HUES48 (cell line): Measurements from ENCODE around the gene YJU2.
"Not testable (repeated sequence)": the region's sequence is repeated elsewhere in the genome, so short reads cannot be mapped to it uniquely, and the experiment has no call there.

Experiments
- H3K27ac ChIP-seq: one replicate; pipeline ENCODE4 v1.7.0; 2013; ENCODE audit warnings: low read depth, low read length, inconsistent platforms
- H3K27me3 ChIP-seq: 2 replicates; pipeline ENCODE4 v1.6.1; 2013; ENCODE audit warnings: mild to moderate bottlenecking, low read length; ENCODE audit not compliant: control insufficient read depth, insufficient read depth
- H3K36me3 ChIP-seq: 2 replicates; pipeline ENCODE4 v1.6.1; 2013; ENCODE audit warnings: low read length; ENCODE audit not compliant: control insufficient read depth, insufficient read depth
- H3K4me1 ChIP-seq: 2 replicates; pipeline ENCODE4 v1.6.1; 2013; ENCODE audit warnings: mild to moderate bottlenecking, low read length; ENCODE audit not compliant: control insufficient read depth, insufficient read depth
- H3K4me3 ChIP-seq: 2 replicates; pipeline ENCODE4 v1.5.1; 2013; ENCODE audit warnings: mild to moderate bottlenecking, low read depth, low read length
- H3K9ac ChIP-seq: 2 replicates; pipeline ENCODE4 v1.6.1; 2013; ENCODE audit warnings: mild to moderate bottlenecking, low read depth, low read length, moderate library complexity
- H3K9me3 ChIP-seq: 2 replicates; pipeline ENCODE4 v1.6.1; 2013; ENCODE audit warnings: low read length; ENCODE audit not compliant: control insufficient read depth, insufficient read depth

Gene YJU2

DNA sequence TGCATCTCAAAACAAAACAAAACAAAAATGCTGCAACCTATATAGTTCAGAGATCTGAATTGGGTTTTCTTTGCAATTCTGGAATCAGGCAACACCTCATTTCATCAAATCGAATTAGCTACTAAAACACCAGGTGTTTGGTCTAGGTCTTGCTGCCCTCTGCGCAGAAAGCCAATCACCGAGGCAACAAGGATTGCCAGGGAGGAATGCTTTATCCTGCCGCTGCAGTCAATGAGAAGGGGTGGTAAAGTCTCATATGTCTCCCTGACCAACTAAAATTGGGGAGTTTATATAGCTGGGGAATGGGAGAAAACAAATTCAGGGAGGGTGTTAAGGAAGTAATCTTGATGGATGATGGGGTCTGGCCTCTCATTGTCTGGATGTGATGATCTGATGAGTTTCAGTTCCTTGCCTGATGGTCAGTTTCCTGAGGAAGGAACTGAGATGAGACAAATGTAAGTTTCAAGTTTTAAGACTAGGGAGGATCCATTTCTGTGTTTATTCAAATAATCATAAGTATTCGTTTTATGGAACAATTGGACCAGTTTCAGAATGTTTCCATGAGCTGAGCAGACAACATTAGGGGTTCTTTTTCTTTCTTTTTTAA is 5.0 kb upstream of the YJU2 start:
- Histone ChIP-seq H3K36me3 (no peaks in the 10 kb centered on the region), H3K4me1 (no peaks in the 10 kb centered on the region), H3K9me3 (no peaks in the 10 kb centered on the region), H3K9ac (no peak overlapping the region), H3K27ac (no peak overlapping the region), H3K27me3 (no peaks in the 10 kb centered on the region), H3K4me3 (no peak overlapping the region)

- not testable (repeated sequence) for H3K4me1 ChIP-seq, H3K27ac ChIP-seq, H3K9ac ChIP-seq, H3K9me3 ChIP-seq, H3K4me3 ChIP-seq, H3K27me3 ChIP-seq
- peaks cover 19% of the 10 kb centered on the region for H3K36me3 ChIP-seq
These were observed 942 bp upstream of the YJU2 start for GRCh38 chr19:4245938-4246337.

GRCh38 chr19:4256563-4256962 is 9.7 kb downstream of the YJU2 start:
- Histone ChIP-seq H3K27ac (no peak overlapping the region), H3K9ac (no peak overlapping the region), H3K27me3 (no peaks in the 10 kb centered on the region), H3K9me3 (peaks cover 11% of the 10 kb centered on the region), H3K4me1 (no peaks in the 10 kb centered on the region), H3K4me3 (no peak overlapping the region), H3K36me3 (peaks cover 67% of the 10 kb centered on the region)

DNA sequence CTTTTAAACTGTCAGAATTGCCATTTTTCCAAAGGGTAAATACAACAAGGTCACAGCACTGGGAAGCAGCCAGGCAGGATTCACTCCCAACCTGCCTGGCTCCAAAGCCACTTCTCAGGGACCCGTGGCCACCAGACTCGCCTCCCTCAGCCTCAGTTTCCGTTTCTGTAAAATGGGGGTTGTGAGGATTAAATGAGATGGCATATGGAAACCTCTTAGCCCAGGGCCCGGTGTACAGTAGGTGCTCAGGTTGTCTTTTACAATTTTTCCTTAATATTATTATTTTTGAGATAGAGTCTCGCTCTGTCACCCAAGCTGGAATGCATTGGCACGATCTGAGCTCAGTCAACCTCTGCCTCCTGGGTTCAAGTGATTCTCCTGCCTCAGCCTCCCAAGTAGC is 10.1 kb downstream of the YJU2 start:
- Histone ChIP-seq H3K9me3 (peaks cover 11% of the 10 kb centered on the region), H3K9ac (no peak overlapping the region), H3K27me3 (no peaks in the 10 kb centered on the region), H3K36me3 (peaks cover 68% of the 10 kb centered on the region), H3K27ac (no peak overlapping the region), H3K4me1 (no peaks in the 10 kb centered on the region), H3K4me3 (no peak overlapping the region)

DNA sequence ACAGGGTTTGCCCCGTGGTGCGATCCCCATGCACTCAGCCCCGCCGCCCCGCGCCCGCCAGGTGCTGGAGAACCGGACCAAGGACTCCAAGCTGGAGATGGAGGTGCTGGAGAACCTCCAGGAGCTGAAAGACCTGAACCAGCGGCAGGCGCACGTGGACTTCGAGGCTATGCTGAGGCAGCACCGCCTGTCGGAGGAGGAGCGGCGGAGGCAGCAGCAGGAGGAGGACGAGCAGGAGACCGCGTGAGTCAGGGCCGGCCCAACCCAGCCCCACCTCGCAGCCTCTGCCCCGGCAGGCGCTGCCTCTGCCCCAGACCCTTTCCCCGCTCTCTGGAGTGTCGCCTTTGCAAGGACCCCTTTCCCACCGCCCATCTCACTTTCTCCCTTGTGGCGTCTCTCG is 11.3 kb downstream of the YJU2 start:
- Histone ChIP-seq H3K9me3 (peaks cover 11% of the 10 kb centered on the region), H3K4me3 (no peak overlapping the region), H3K27me3 (no peaks in the 10 kb centered on the region), H3K4me1 (no peaks in the 10 kb centered on the region), H3K27ac (no peak overlapping the region), H3K36me3 (peaks cover 69% of the 10 kb centered on the region), H3K9ac (no peak overlapping the region)

DNA sequence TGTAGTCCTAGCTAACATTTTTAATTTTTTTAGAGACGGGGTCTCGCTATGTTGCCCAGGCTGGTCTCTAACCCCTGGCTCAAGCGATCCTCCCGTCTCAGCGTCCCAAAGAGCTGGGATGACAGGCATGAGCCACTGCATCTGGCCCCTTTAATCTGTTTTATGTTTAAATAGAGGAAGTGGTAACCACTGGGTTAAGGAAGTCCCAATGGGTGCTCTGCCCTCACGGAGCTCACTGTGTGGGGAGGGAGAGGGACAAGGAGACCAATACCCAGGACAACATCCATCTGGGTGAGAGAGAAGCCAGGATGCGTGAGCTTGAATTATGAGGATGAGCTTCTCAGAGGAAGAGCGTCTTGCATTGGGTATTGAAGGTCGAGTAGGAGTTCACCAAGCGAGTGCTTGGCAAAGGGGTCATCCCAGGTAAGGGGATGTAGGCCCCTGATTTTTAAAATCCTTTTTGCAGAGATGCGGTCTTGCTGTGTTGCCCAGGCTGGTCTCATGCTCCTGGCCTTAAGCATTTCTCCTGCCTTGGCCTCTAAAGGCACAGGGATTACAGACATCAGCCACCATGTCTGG is 13.8 kb downstream of the YJU2 start:
- no peaks in the 10 kb centered on the region for H3K27me3 ChIP-seq
- no peak overlapping the region for H3K9ac ChIP-seq
- H3K4me1 ChIP-seq = no peaks in the 10 kb centered on the region
- peaks cover 7% of the 10 kb centered on the region; the same call in 1 of the 2 replicates for H3K9me3 ChIP-seq
- H3K27ac ChIP-seq = no peak overlapping the region
- H3K36me3 ChIP-seq = peaks cover 63% of the 10 kb centered on the region
- H3K4me3 ChIP-seq = no peak overlapping the region

DNA sequence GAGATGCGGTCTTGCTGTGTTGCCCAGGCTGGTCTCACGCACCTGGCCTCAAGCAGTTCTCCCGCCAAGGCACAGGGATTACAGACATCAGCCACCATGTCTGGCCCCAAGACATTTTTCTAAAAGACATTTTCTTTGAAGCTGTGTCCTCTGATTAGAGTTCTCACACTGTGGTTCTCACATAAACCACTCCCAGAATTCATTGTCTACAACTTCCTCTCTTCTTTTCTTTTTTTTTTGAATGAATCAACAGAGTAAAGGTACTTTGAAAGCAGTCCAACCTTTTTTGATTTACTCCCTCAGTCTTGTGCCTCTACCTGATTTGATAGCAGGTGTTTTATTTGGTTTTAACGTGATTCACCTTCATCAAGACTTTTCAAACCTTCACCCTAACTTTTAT is 17.9 kb downstream of the YJU2 start:
- Histone ChIP-seq H3K36me3 (peaks cover 48% of the 10 kb centered on the region), H3K9ac (no peak overlapping the region), H3K27ac (no peak overlapping the region), H3K4me1 (no peaks in the 10 kb centered on the region), H3K9me3 (no peaks in the 10 kb centered on the region), H3K27me3 (no peaks in the 10 kb centered on the region), H3K4me3 (no peak overlapping the region)

DNA sequence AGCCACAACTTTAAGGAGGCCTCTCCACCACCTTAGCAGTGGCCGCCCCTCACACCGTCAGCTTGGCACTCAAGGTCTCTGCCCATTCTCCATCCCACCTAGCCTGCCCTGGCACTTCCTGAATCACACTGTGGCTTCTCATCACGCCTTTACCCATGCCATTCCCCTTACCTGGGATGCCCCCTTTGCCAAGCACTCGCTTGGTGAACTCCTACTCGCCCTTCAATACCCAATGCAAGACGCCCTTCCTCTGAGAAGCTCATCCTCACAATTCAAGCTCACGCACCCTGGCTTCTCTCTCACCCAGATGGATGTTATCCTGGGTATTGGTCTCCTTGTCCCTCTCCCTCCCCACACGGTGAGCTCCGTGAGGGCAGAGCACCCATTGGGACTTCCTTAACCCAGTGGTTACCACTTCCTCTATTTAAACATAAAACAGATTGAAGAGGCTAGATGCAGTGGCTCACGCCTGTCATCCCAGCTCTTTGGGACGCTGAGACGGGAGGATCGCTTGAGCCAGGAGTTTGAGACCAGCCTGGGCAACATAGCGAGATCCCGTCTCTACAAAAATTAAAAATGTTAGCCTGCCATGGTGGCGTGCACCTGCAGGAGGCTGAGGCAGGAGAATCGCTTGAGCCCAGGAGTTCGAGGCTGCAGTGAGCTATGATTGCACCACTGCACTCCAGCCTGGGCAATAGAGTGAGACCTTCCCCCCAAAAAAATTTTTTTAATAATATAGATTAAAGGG is 19.5 kb downstream of the YJU2 start:
- H3K4me1 ChIP-seq = no peaks in the 10 kb centered on the region
- H3K4me3 ChIP-seq = no peak overlapping the region
- H3K27me3 ChIP-seq = no peaks in the 10 kb centered on the region
- no peak overlapping the region for H3K9ac ChIP-seq
- H3K27ac ChIP-seq = no peak overlapping the region
- H3K36me3 ChIP-seq = peaks cover 42% of the 10 kb centered on the region
- no peaks in the 10 kb centered on the region for H3K9me3 ChIP-seq

DNA sequence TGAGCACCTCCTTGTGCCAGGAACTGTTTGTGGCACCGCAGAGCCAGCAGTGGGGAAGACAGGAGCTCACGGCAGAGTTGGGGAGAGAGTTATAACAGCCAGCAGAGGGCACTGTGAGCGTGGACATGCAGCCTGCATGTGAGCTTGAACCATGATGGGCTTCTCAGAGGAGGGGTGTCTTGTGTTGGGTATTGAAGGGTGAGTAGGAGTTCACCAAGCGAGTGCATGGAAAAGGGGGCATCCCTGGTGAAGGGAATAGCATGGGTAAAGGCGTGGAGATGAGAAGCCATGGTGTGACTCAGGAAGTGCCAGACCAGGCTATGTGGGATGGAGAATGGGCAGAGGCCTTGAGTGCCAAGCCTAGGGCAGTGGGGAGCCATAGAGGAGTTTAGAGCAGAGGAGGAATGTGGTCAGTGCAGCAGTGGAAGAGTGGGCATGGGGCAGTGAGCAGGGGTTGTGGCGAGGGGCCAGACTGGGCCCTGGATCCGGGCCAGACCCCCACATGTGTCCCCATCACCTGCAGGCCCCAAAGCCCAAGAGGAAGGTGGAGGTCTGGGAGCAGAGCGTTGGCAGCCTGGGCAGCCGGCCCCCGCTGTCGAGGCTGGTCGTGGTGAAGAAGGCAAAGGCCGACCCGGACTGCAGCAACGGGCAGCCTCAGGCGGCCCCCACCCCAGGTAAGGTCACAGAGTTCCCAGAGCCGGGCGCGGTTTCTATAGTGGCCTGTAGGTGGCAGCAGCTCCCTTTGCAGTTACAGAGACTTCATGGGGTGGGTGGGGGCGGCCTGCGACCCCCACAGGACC is 20.4 kb downstream of the YJU2 start:
- peaks cover 38% of the 10 kb centered on the region for H3K36me3 ChIP-seq
- no peak overlapping the region for H3K4me3 ChIP-seq
- no peaks in the 10 kb centered on the region for H3K9me3 ChIP-seq
- H3K27me3 ChIP-seq = no peaks in the 10 kb centered on the region
- H3K27ac ChIP-seq = no peak overlapping the region
- no peak overlapping the region for H3K9ac ChIP-seq
- H3K4me1 ChIP-seq = no peaks in the 10 kb centered on the region

- Histone ChIP-seq H3K27ac (no peak overlapping the region), H3K9me3 (no peaks in the 10 kb centered on the region), H3K9ac (no peak overlapping the region), H3K36me3 (peaks cover 31% of the 10 kb centered on the region), H3K4me1 (no peaks in the 10 kb centered on the region), H3K4me3 (no peak overlapping the region), H3K27me3 (no peaks in the 10 kb centered on the region)
These were observed 21.3 kb downstream of the YJU2 start for GRCh38 chr19:4267901-4268815.
